GM19468 (cell line): ENCODE results near the gene CNPPD1.

Experiments used
- ATAC-seq: cut with Tn5 transposase; IDR thresholded peaks from one replicate; pipeline ENCODE4 v1.9.1; 2021; ENCODE audit warnings: mild to moderate bottlenecking, moderate library complexity, moderate number of reproducible peaks; ENCODE audit not compliant: unreplicated experiment; ENCODE audit errors: extremely low read depth

Gene CNPPD1

GRCh38 chr2:219125225-219125885 lies 51.4 kb downstream of the CNPPD1 start:
- no peak for ATAC-seq

- no peak for ATAC-seq
These were observed 52.2 kb downstream of the CNPPD1 start for GRCh38 chr2:219124381-219125110.

- no peak for ATAC-seq
These were observed 53.2 kb downstream of the CNPPD1 start for GRCh38 chr2:219123356-219124135.

DNA sequence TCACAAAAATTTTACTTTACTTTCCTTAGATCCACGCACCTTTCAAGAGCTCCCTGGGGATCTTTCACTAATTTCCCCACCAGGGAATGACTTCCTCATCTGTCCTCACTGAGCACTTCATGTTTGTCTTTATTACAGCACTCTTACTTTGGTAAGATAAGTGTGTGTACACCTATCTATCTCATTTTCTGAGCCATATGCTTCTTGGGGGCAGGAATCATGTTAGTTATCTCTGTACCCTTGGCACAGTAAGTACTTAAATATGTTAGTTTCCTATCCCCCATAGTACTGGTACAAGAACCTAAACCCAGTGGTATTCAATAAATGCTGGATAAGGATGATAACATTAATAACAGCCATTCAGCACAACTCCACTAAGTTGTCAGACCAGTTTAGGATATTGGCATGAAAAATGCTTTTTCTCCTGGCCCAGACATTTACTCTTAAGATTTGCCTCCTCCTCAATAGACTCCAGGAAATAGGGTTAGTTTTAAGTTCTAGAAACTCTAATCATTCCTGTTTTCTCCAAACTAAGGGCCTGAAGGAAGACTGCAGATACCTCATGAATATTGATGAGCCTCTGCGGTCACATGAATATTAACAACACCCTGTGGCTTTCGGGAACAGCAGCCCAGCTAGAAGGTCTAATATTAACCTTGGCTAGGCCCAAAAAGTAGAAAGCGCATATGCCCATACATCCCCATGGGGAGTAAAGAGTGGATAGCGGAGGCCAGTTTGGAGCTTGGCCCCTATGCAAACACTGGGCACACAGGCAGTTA lies 54.3 kb downstream of the CNPPD1 start:
- ATAC-seq, result no peak
